Neural progenitor cell (in vitro differentiated cells): ENCODE results near the gene NOTCH1. TPM values are rescaled to one million over a fixed set of nuclear protein-coding genes. Genes with fewer than 3 reads are reported as not detected.
A peak's percentile ranks its signal among the peaks of the same experiment; 100 is the strongest.

Experiments used
- DNase-seq: peaks from one replicate; pipeline ENCODE4 v3.0.0-alpha.2; 2016; ENCODE audit warnings: low spot score
- H2AFZ ChIP-seq: fragments of 200-600 bp; sonication (generic); replicated peaks from 2 replicates; pipeline ENCODE4 v1.6.1; 2016; ENCODE audit warnings: antibody characterized with exemption
- H3F3A ChIP-seq: fragments of 200-600 bp; sonication (generic); 2 replicates; pipeline ENCODE4 v1.6.1; 2016; ENCODE audit warnings: antibody characterized with exemption, low read depth
- H3K27ac ChIP-seq: fragments of 200-600 bp; sonication (generic); 2 replicates; pipeline ENCODE4 v1.5.1; 2016; ENCODE audit warnings: mild to moderate bottlenecking
- H3K27me3 ChIP-seq: fragments of 200-600 bp; sonication (generic); 2 replicates; pipeline ENCODE4 v1.6.1; 2016; ENCODE audit warnings: mild to moderate bottlenecking, moderate library complexity
- H3K36me3 ChIP-seq: fragments of 200-600 bp; sonication (generic); 2 replicates; pipeline ENCODE4 v1.5.1; 2016
- H3K4me1 ChIP-seq: fragments of 200-600 bp; sonication (generic); 2 replicates; pipeline ENCODE4 v1.6.1; 2016; ENCODE audit warnings: mixed run types
- H3K4me2 ChIP-seq: fragments of 200-600 bp; sonication (generic); 2 replicates; pipeline ENCODE4 v1.6.1; 2016
- H3K4me3 ChIP-seq: fragments of 200-600 bp; sonication (generic); 2 replicates; pipeline ENCODE4 v1.5.1; 2016
- H3K79me2 ChIP-seq: fragments of 200-600 bp; sonication (generic); 2 replicates; pipeline ENCODE4 v1.6.1; 2016; ENCODE audit warnings: low read depth
- H3K9ac ChIP-seq: fragments of 200-600 bp; sonication (generic); 2 replicates; pipeline ENCODE4 v1.6.1; 2016
- H3K9me3 ChIP-seq: fragments of 200-600 bp; sonication (generic); 2 replicates; pipeline ENCODE4 v1.5.1; 2016; ENCODE audit warnings: low read depth
- H4K20me1 ChIP-seq: fragments of 200-600 bp; sonication (generic); 2 replicates; pipeline ENCODE4 v1.6.1; 2016; ENCODE audit warnings: low read depth
- H3K27ac Mint-ChIP-seq: 3 replicates; pipeline ENCODE4 v1.8.0; 2021; ENCODE audit warnings: mixed read lengths
- H3K27me3 Mint-ChIP-seq: 2 replicates; pipeline ENCODE4 v1.8.0; 2022; ENCODE audit warnings: low read depth, mild to moderate bottlenecking, inconsistent platforms, moderate library complexity, mixed read lengths; ENCODE audit not compliant: insufficient read depth
- H3K36me3 Mint-ChIP-seq: 3 replicates; pipeline ENCODE4 v1.8.0; 2021; ENCODE audit warnings: mixed read lengths
- H3K4me1 Mint-ChIP-seq: 3 replicates; pipeline ENCODE4 v1.8.0; 2021; ENCODE audit warnings: mixed read lengths
- H3K4me3 Mint-ChIP-seq: 3 replicates; pipeline ENCODE4 v1.8.0; 2021; ENCODE audit warnings: mild to moderate bottlenecking, moderate library complexity, mixed read lengths
- H3K9me3 Mint-ChIP-seq: 3 replicates; pipeline ENCODE4 v1.8.0; 2020; ENCODE audit warnings: mixed read lengths
- CTCF ChIP-seq: fragments of 200-600 bp; sonication (generic); IDR thresholded peaks from 2 replicates; pipeline ENCODE4 v1.5.1; 2017; ENCODE audit warnings: antibody characterized with exemption, mild to moderate bottlenecking
- EZH2 ChIP-seq: fragments of 200-600 bp; sonication (generic); IDR thresholded peaks from 2 replicates; pipeline ENCODE4 v1.6.1; 2017; ENCODE audit warnings: antibody characterized with exemption, mild to moderate bottlenecking, moderate library complexity
- EZH2phosphoT487 ChIP-seq: fragments of 200-600 bp; sonication (generic); IDR thresholded peaks from 2 replicates; pipeline ENCODE4 v1.6.1; 2017; ENCODE audit warnings: antibody characterized with exemption
- total RNA-seq: library from RNA; depleted of rRNA; stranded (reverse); fragments of >200 nt; gene quantifications from 2 replicates; pipeline ENCODE4 v1.2.3, GENCODE V29; 2015; ENCODE audit warnings: low replicate concordance

Gene NOTCH1
- total RNA-seq, 1 donor from 2014 or later, result 11.7 TPM

DNA sequence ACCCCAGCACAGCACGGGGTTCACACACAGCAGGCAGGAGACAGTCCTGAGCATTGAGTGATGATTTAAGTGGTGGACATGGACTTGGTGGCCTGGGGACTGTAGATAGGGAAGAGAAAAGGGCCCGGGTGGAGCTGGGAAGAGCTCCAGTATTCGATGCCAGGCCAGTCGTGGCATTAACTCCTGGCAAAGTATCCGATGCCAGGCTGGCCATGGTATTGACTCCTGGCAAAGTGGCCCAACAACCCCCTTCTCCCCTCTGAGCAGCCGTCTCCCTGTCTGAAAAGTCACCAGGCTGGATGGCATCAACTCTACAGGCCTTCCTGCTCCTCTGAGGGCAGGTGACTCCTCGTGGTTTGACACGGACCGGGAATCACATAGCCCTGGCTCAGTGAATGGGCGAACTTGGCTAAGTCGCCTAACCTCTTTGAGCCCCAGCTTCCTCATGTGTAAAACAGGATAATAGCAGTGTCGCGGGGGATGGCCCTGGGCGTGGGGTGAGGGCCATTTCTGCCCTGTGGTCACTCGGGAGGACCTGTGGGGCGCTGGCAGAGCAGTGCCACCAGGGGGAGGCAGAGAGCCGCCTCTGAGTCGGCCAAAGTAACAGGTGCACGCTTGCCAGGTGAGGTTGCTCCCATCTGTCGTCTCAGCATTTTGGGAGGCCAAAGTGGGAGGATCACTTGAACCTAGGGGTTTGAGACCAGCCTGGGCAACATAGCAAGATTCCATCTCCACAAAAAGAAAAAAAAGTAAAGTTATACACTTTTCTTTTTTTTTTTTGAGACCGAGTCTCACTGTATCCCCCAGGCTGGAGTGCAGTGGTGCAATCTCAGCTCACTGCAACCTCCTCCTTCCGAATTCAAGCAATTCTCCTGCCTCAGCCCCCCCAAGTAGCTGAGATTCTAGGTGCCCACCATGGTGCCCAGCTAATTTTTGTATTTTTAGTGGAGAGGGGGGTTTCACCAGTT, 57.3 kb downstream of the NOTCH1 start:
- no peak overlapping the region for H3K27ac ChIP-seq
- peak; percentile 80 for DNase-seq
- H3K4me3 ChIP-seq, result no peak overlapping the region
- no peak overlapping the region for H3K4me2 ChIP-seq
- Mint-ChIP-seq H3K36me3 (peaks cover 3% of the 10 kb centered on the region), H3K4me1 (peaks cover 24% of the 10 kb centered on the region), H3K27ac (no peak overlapping the region), H3K9me3 (no peaks in the 10 kb centered on the region), H3K4me3 (no peak overlapping the region), H3K27me3 (peaks cover 5% of the 10 kb centered on the region)
- no peak overlapping the region for H2AFZ ChIP-seq
- H3K9me3 ChIP-seq, result no peaks in the 10 kb centered on the region
- TF ChIP-seq CTCF (peak; percentile 99), EZH2phosphoT487 (no peak)
- peaks cover 8% of the 10 kb centered on the region for H3K79me2 ChIP-seq
- peaks cover 16% of the 10 kb centered on the region for H3F3A ChIP-seq
- no peaks in the 10 kb centered on the region for H3K36me3 ChIP-seq
- H3K27me3 ChIP-seq, result no peaks in the 10 kb centered on the region
- peaks cover 24% of the 10 kb centered on the region for H4K20me1 ChIP-seq
- H3K9ac ChIP-seq, result no peak overlapping the region
- no peaks in the 10 kb centered on the region for H3K4me1 ChIP-seq

- TF ChIP-seq CTCF, result no peak
- Histone ChIP-seq H2AFZ (no peak overlapping the region), H3F3A (peaks cover 10% of the 10 kb centered on the region), H3K9ac (no peak overlapping the region), H4K20me1 (peaks cover 19% of the 10 kb centered on the region), H3K36me3 (no peaks in the 10 kb centered on the region), H3K27me3 (no peaks in the 10 kb centered on the region), H3K4me3 (no peak overlapping the region), H3K9me3 (no peaks in the 10 kb centered on the region), H3K4me2 (no peak overlapping the region), H3K27ac (no peak overlapping the region), H3K79me2 (peaks cover 10% of the 10 kb centered on the region), H3K4me1 (no peaks in the 10 kb centered on the region)
- no peaks in the 10 kb centered on the region for H3K9me3 Mint-ChIP-seq
- H3K36me3 Mint-ChIP-seq, result peaks cover 2% of the 10 kb centered on the region
- no peak overlapping the region for H3K4me3 Mint-ChIP-seq
- peak overlapping the region; percentile 66 for H3K27ac Mint-ChIP-seq
- DNase-seq, result no peak
- peaks cover 7% of the 10 kb centered on the region for H3K27me3 Mint-ChIP-seq
- peaks cover 24% of the 10 kb centered on the region for H3K4me1 Mint-ChIP-seq
Observed at GRCh38 chr9:136487672-136488071, 58.2 kb downstream of the NOTCH1 start.

- Histone ChIP-seq H2AFZ (no peak overlapping the region), H3K4me2 (no peak overlapping the region), H3K9ac (no peak overlapping the region), H3K36me3 (no peaks in the 10 kb centered on the region), H3K79me2 (peaks cover 16% of the 10 kb centered on the region), H3K27me3 (no peaks in the 10 kb centered on the region), H3K4me3 (no peak overlapping the region), H3K9me3 (no peaks in the 10 kb centered on the region), H3K4me1 (no peaks in the 10 kb centered on the region), H3F3A (peaks cover 10% of the 10 kb centered on the region), H4K20me1 (peaks cover 24% of the 10 kb centered on the region), H3K27ac (no peak overlapping the region)
- no peak overlapping the region for H3K27ac Mint-ChIP-seq
- no peak for DNase-seq
- H3K9me3 Mint-ChIP-seq, result no peaks in the 10 kb centered on the region
- no peak for TF ChIP-seq EZH2
- no peak for TF ChIP-seq EZH2phosphoT487
- TF ChIP-seq CTCF, result no peak
- H3K4me3 Mint-ChIP-seq, result no peak overlapping the region
- H3K4me1 Mint-ChIP-seq, result peaks cover 28% of the 10 kb centered on the region
- no peaks in the 10 kb centered on the region for H3K36me3 Mint-ChIP-seq
- H3K27me3 Mint-ChIP-seq, result peaks cover 10% of the 10 kb centered on the region
Observed at GRCh38 chr9:136486823-136487620, 58.8 kb downstream of the NOTCH1 start.
